Stimulated activated effector memory CD8-positive, alpha-beta T cell treated with anti-CD3 and anti-CD28 coated beads, Interleukin-12 subunit alpha, Interleukin-12 subunit beta, amount 100 ng/mL, for 72 hours (primary cell): ENCODE measurements around the gene KLHL29.

Experiments used
- ATAC-seq: fragments of 150-1000 bp; cut with Tn5 transposase; 2 replicates; pipeline ENCODE4 v1.10.0; 2021
- DNase-seq, 2 donors: peaks; one replicate each; pipeline ENCODE4 v3.0.0; 2021 to 2022; ENCODE audit warnings: low spot score in 2 of 2
- H3K27ac Mint-ChIP-seq: one replicate; pipeline ENCODE4 v1.8.0; 2022; ENCODE audit warnings: mild to moderate bottlenecking, mixed read lengths
- H3K36me3 Mint-ChIP-seq: one replicate; pipeline ENCODE4 v1.8.0; 2022; ENCODE audit warnings: mild to moderate bottlenecking, mixed read lengths
- H3K4me1 Mint-ChIP-seq: one replicate; pipeline ENCODE4 v1.8.0; 2022; ENCODE audit warnings: mixed read lengths
- H3K4me3 Mint-ChIP-seq: one replicate; pipeline ENCODE4 v1.8.0; 2022; ENCODE audit warnings: mild to moderate bottlenecking, mixed read lengths
- H3K9me3 Mint-ChIP-seq: one replicate; pipeline ENCODE4 v1.8.0; 2022; ENCODE audit warnings: mixed read lengths

Gene KLHL29

GRCh38 chr2:23434721-23435121 is 49.7 kb downstream of the KLHL29 start:
- H3K4me1 Mint-ChIP-seq = no peaks in the 10 kb centered on the region

GRCh38 chr2:23435250-23436035 is 50.5 kb downstream of the KLHL29 start:
- peak; percentile 19 for ATAC-seq
- Mint-ChIP-seq H3K27ac (no peak overlapping the region), H3K36me3 (no peaks in the 10 kb centered on the region), H3K9me3 (peaks cover 2% of the 10 kb centered on the region), H3K4me1 (no peaks in the 10 kb centered on the region), H3K4me3 (no peak overlapping the region)
- no peak for DNase-seq

More at GRCh38 chr2:23434721-23435121, 49.7 kb downstream of the KLHL29 start:
- Mint-ChIP-seq H3K36me3 (no peaks in the 10 kb centered on the region), H3K4me3 (no peak overlapping the region), H3K9me3 (peaks cover 2% of the 10 kb centered on the region), H3K27ac (no peak overlapping the region)
- ATAC-seq (peak; percentile 33), DNase-seq (no peak)

GRCh38 chr2:23436346-23437098 is 51.5 kb downstream of the KLHL29 start:
- Mint-ChIP-seq H3K4me3 (no peak overlapping the region), H3K9me3 (peaks cover 2% of the 10 kb centered on the region), H3K4me1 (no peaks in the 10 kb centered on the region), H3K27ac (no peak overlapping the region), H3K36me3 (no peaks in the 10 kb centered on the region)
- no peak for DNase-seq
- ATAC-seq = peak; percentile 72

- H3K4me3 Mint-ChIP-seq = no peak overlapping the region
- no peaks in the 10 kb centered on the region for H3K36me3 Mint-ChIP-seq
- H3K27ac Mint-ChIP-seq = no peak overlapping the region
- no peaks in the 10 kb centered on the region for H3K9me3 Mint-ChIP-seq
- ATAC-seq (no peak), DNase-seq (no peak)
- H3K4me1 Mint-ChIP-seq = no peaks in the 10 kb centered on the region
These were observed 56.4 kb downstream of the KLHL29 start for GRCh38 chr2:23441414-23441813.

- Mint-ChIP-seq H3K4me1 (no peaks in the 10 kb centered on the region), H3K9me3 (no peaks in the 10 kb centered on the region), H3K27ac (no peak overlapping the region), H3K36me3 (no peaks in the 10 kb centered on the region), H3K4me3 (no peak overlapping the region)
- no peak for DNase-seq
- no peak for ATAC-seq
These were observed 60.5 kb downstream of the KLHL29 start for GRCh38 chr2:23445450-23445868.

GRCh38 chr2:23446916-23447315 is 61.9 kb downstream of the KLHL29 start:
- Mint-ChIP-seq H3K36me3 (no peaks in the 10 kb centered on the region), H3K4me3 (no peak overlapping the region), H3K27ac (no peak overlapping the region), H3K4me1 (no peaks in the 10 kb centered on the region), H3K9me3 (no peaks in the 10 kb centered on the region)
- ATAC-seq = no peak
- no peak for DNase-seq

- no peak overlapping the region for H3K27ac Mint-ChIP-seq
- no peak for DNase-seq
- no peak overlapping the region for H3K4me3 Mint-ChIP-seq
- H3K9me3 Mint-ChIP-seq = no peaks in the 10 kb centered on the region
- H3K36me3 Mint-ChIP-seq = no peaks in the 10 kb centered on the region
- ATAC-seq = no peak
- no peaks in the 10 kb centered on the region for H3K4me1 Mint-ChIP-seq
These were observed 62.4 kb downstream of the KLHL29 start for GRCh38 chr2:23447405-23447804.

- Mint-ChIP-seq H3K36me3 (no peaks in the 10 kb centered on the region), H3K4me3 (no peak overlapping the region), H3K9me3 (no peaks in the 10 kb centered on the region), H3K27ac (no peak overlapping the region), H3K4me1 (peaks cover 9% of the 10 kb centered on the region)
- no peak for DNase-seq
- no peak for ATAC-seq
These were observed 63.9 kb downstream of the KLHL29 start for GRCh38 chr2:23448906-23449305.

GRCh38 chr2:23449413-23449812 is 64.4 kb downstream of the KLHL29 start:
- peaks cover 9% of the 10 kb centered on the region for H3K4me1 Mint-ChIP-seq
- H3K36me3 Mint-ChIP-seq = no peaks in the 10 kb centered on the region
- H3K27ac Mint-ChIP-seq = no peak overlapping the region
- no peak for ATAC-seq
- DNase-seq = no peak
- no peak overlapping the region for H3K4me3 Mint-ChIP-seq
- no peaks in the 10 kb centered on the region for H3K9me3 Mint-ChIP-seq

- H3K27ac Mint-ChIP-seq = no peak overlapping the region
- no peaks in the 10 kb centered on the region for H3K36me3 Mint-ChIP-seq
- ATAC-seq (no peak), DNase-seq (no peak)
- no peaks in the 10 kb centered on the region for H3K9me3 Mint-ChIP-seq
- peaks cover 9% of the 10 kb centered on the region for H3K4me1 Mint-ChIP-seq
- no peak overlapping the region for H3K4me3 Mint-ChIP-seq
These were observed 64.9 kb downstream of the KLHL29 start for GRCh38 chr2:23449831-23450331.

GRCh38 chr2:23452372-23452771 is 67.4 kb downstream of the KLHL29 start:
- H3K9me3 Mint-ChIP-seq = no peaks in the 10 kb centered on the region
- H3K4me3 Mint-ChIP-seq = no peak overlapping the region
- no peak overlapping the region for H3K27ac Mint-ChIP-seq
- DNase-seq (no peak), ATAC-seq (no peak)
- peaks cover 9% of the 10 kb centered on the region for H3K4me1 Mint-ChIP-seq
- no peaks in the 10 kb centered on the region for H3K36me3 Mint-ChIP-seq

GRCh38 chr2:23452853-23453420 is 68.0 kb downstream of the KLHL29 start:
- Mint-ChIP-seq H3K9me3 (no peaks in the 10 kb centered on the region), H3K27ac (no peak overlapping the region), H3K4me1 (peaks cover 9% of the 10 kb centered on the region), H3K4me3 (no peak overlapping the region), H3K36me3 (no peaks in the 10 kb centered on the region)
- DNase-seq (no peak), ATAC-seq (peak; percentile 45)

GRCh38 chr2:23453432-23453831 is 68.5 kb downstream of the KLHL29 start:
- no peak overlapping the region for H3K27ac Mint-ChIP-seq

GRCh38 chr2:23453836-23454460 is 69.0 kb downstream of the KLHL29 start:
- no peaks in the 10 kb centered on the region for H3K9me3 Mint-ChIP-seq

More at GRCh38 chr2:23453432-23453831, 68.5 kb downstream of the KLHL29 start:
- Mint-ChIP-seq H3K4me1 (peaks cover 9% of the 10 kb centered on the region), H3K36me3 (no peaks in the 10 kb centered on the region), H3K4me3 (no peak overlapping the region), H3K9me3 (no peaks in the 10 kb centered on the region)
- ATAC-seq = no peak
- DNase-seq = no peak

GRCh38 chr2:23454501-23455120 is 69.6 kb downstream of the KLHL29 start:
- Mint-ChIP-seq H3K4me3 (no peak overlapping the region), H3K4me1 (peaks cover 9% of the 10 kb centered on the region), H3K9me3 (no peaks in the 10 kb centered on the region)

More at GRCh38 chr2:23453836-23454460, 69.0 kb downstream of the KLHL29 start:
- ATAC-seq = no peak
- Mint-ChIP-seq H3K4me3 (no peak overlapping the region), H3K4me1 (peaks cover 9% of the 10 kb centered on the region), H3K36me3 (no peaks in the 10 kb centered on the region), H3K27ac (no peak overlapping the region)
- DNase-seq = no peak

More at GRCh38 chr2:23454501-23455120, 69.6 kb downstream of the KLHL29 start:
- DNase-seq (no peak), ATAC-seq (no peak)
- Mint-ChIP-seq H3K27ac (no peak overlapping the region), H3K36me3 (no peaks in the 10 kb centered on the region)
